T-helper 1 cell (primary cell): ENCODE results near the gene MFSD12.
A peak's percentile ranks its signal among the peaks of the same experiment; 100 is the strongest.

Experiments
- DNase-seq, 5 donors: peaks; one replicate each; pipeline ENCODE4 v3.0.0-alpha.2; 2012 to 2020
- total RNA-seq, 4 donors: gene quantifications; one replicate each; lab custom pipeline; 2026; lab: John Stamatoyannopoulos, UW

MFSD12 gene
- total RNA-seq: 39.1 to 55.7 (median 45.3) reads per million in 4 donors

DNA sequence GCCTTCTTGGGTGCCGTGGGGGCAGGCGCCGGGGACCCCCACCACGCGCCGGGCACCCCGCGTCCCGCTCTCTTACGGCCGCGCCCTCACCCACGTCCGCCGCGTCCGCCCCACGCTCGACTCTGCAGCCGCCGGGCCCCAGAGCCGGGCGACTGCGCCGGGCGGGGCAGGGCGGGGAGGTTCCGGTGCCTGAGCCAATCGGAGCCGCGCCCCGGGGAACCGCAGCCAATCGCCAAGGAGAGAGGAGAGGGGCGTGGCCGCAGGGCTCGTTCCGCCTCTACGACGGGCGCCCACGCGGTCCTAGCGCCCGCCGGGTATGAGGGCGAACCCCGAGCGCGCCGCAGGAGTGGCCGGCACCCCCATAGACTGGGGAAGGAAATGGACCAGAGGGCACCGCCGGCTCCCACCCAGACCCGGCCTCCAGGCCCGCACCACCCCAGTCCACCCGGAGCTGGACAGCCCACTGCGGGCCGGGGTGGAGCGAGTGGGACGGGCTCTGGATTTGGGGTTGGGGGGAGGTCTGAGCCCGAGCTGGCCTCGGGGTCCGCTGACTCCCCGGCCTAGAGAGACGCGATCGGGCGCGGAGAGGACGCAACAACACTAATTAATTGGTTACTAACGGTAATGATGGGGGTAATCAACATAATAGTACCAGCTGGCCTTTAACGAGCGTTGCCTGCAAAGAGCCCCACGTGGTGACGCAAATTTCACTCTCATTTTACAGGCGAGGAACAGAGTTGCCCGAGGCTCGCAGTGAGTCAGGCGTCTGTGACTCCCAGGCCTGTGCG is at the start of gene MFSD12:
Gene MFSD12 (minus strand): TSS at position 126 of the 788 bp plus-strand sequence. CDS start 183 bp downstream, outside the sequence.
- DNase-seq: peak; percentile 85 to 93 (median 90)

DNA sequence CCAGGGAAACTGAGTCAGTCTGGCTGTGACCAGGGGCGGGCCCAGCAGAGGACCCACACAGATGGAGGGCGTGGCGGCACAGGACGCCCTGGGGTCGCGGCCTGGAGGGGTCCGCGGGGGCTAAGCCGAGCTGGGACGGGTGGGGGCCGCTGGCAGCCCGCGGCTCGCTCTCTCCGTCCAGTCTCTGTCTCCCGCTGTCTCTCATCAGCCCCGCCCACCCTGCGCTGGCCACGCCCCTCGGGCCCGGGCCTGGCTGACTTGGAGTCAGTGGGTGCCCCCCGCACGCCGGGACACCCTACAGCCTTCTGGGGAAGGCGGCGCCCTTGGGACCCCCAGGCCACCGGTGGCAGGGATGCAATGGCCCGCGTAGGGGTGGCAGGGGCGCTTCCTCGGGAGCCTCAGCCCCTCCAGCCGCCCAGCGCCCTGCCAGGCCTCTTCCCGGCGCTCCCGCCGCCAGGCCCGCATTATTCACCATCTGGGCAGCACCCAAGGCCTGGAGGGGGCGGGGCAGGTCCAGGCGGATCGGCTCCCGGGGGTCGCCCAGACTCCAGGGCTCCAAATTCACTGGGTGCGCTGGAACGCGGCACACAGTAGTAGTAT is 49.4 kb upstream of the MFSD12 start, which contains the start of gene TBXA2R:
Gene TBXA2R (minus strand): TSS at position 186 of the 600 bp plus-strand sequence. CDS start 6,241 bp downstream, outside the sequence.
- peak in 2 of 5 donors; percentile 29 for DNase-seq

DNA sequence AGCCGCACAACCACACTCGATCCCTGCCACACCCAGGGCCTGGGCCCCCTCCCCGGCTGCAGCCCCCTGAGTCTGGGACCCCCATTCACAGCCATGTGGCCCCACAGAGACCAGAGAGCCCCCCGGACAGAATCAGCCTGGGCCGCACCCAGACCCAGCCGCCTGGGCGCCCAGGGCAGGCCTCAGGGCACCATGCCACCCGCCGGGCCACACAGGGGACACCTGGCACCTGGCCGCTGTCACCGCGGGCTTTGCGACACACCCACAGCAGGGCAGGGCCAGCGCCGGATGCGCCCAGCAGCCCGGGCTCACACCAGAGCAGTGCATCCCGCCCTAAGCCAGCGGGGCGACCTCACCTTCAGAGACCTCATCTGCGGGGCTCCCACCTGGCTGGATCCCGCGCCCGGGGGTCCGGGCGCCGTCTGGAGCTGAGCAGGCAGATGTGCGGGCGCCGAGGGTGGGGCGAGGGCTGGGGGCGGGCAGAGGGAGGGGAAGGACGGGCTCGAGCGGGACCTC is 48.8 kb upstream of the MFSD12 start:
- peak in 1 of 5 donors; percentile 11 for DNase-seq

DNA sequence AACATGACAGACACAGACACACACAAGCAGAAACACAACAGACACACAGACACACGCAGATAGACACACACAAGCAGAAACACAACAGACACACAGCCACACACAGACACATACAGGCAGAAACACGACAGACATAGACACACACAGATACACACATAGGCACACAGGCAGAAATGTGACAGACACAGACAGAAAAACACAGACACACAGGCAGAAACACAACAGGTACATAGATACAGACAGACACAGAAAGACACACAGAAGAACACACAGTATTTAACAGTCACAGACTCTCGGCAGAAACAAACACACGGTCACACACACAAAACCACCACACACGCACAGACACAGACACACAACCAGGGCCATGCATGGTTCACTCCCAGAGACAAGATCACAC is 48.4 kb upstream of the MFSD12 start:
- DNase-seq: no peak

DNA sequence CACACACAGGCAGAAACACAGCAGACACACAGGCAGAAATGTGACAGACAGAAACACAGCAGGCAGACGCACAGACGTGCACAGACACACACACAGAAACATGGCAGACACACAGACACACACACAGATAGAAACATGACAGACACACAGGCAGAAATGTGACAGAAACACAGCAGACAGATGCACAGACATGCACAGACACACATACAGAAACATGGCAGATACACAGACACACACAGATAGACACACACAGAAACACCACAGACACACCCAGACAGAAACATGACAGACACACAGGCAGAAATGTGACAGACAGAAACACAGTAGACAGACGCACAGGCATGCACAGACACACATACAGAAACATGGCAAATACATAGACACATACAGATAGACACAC is 48.0 kb upstream of the MFSD12 start:
- no peak for DNase-seq

DNA sequence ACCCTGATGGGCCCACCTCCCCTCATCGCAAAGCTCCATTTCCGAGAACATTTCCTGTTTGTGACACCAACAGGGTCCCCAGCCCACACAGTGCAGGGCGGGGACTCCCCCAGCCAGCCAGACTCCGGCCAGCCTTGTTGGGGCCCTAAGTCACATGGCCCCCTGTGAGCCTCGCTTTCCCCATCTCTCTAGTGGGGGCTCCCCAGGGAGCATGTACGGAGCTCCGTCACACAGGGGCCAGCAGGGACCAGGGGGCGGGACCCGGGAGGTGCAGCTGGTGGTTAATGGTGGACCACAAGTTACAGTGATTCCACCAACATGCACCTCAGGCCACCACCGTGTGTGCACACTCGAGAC is 47.6 kb upstream of the MFSD12 start:
- no peak for DNase-seq

DNA sequence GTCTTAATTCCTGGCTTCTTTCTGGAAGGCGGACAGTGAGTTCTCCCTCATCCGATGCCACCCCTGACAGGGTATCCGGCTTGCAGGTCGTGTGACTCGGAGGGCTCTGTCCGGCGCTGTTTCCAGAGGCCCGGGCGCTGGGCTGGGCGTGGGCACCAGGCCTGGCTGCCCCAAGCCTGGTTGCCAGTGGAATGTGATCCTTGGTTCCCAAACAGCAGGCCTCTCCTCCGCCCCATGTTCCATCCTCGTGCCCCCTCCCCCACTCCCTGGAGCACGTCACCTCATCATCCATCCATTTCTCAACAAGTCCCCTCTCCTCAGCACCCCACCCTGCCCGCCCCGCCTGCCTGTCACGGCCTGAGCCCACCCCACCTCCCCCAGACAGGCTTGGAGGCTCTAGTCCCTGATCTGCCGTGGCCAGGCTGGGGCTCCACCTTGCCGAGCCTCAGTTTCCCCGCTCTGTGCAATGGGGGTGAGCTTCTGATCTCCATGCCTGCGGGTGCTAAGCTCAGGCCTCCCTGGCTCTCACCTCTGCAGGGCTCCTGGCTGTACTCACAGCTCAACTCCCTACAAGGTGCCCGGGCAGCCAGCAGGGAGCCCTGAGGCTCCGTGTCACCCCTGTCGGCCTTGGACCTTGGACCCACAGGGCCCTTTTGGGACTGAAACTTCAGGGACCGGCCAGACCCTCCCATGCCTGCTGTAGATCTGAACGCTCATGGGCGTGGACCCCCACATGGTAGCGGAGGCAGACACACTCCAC is 47.0 kb upstream of the MFSD12 start:
- no peak for DNase-seq

DNA sequence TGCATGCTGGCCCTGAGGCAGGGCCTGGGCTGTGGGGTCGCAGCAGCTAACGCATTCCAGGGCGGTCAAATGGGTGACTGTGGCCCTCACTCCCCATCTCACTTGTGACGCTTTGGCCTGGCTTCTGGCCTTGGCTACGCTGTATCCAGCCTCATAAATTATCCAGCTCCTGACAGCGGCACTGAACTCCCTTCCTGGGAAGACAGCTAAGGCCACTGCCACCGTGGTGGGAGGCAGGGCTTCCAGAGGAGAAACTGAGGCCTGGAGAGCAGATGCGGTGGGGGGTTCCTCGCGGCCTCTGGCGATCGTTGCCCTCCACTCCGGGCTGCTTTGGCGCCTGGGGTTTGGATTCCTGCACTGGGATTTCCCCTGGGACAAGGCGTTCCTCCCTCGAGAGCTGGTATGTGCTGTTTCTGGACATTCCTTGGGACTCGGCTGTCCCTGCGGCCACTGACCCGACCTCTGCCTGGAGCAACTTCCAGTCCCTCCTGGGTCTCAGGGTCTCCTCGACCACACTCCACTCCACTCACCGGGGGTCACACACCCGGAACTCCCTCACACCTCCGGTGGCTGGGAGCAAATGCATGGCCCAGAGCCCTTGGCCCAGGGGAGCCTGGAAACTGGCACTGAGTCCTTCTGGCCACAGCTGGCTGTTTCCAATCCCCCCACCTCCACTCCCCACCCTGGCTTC is 45.9 kb upstream of the MFSD12 start:
- no peak for DNase-seq

DNA sequence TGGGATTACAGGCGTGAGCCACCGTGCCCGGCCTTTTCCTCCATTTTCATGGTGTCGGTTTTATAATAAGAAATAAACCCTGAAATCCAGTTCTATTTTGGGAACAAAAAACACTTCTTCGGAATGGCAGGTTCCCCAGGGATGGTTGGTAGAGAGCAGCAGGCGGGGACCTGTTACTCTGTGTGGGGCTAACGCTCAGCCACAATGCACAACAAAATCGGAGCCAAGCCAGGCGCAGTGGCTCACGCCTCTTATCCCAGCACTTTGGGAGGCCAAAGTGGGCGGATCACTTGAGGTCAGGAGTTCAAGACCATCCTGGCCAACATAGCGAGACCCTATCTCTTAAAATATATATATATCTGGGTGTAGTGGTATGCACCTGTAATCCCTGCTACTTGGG is 43.6 kb upstream of the MFSD12 start:
- no peak for DNase-seq

DNA sequence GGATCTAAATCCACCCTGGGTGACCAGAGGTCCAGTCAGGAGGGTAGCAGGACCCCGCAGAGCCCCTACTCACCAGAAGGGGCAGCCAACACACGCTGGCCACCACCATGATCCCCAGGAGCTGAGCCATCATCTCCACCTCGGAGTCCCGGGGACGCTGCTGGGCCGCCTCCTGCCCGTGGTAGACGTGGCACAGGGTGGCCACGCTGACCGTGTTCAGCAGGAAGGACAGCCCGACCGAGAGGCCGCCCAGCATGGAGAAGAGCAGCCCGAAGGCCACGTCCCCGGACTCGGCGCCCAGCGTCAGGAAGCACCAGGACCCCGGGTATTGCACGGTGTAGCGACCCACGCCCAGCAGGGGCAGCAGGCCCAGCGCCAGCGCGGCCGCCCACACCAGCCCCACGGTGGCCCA is 42.4 kb upstream of the MFSD12 start:
- DNase-seq: no peak

DNA sequence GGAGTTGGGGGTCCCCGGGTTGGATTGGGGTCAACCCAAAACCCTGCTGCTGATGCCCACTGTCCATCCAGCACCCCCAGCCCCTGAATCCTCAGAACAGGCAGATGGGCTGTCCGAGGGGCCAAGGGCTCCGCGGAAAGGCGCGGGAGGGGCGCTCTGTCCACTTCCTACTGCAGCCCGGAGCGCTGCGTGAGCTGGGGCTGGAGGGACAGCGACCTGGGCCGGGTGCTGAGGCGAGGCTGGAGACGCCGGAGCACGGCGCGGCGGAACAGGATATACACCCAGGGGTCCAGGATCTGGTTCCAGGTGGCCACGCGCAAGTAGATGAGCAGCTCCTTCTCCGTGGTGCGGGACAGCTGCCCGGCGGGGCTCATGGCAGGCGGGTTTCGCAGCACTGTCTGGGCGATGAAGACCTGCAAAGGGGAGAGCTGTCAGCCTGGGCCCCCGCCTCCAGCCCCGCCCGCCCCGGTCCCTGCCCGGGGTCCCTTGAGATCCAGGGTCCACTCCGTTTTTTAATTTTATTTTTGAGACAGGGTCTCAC is 38.2 kb upstream of the MFSD12 start:
- DNase-seq: no peak

DNA sequence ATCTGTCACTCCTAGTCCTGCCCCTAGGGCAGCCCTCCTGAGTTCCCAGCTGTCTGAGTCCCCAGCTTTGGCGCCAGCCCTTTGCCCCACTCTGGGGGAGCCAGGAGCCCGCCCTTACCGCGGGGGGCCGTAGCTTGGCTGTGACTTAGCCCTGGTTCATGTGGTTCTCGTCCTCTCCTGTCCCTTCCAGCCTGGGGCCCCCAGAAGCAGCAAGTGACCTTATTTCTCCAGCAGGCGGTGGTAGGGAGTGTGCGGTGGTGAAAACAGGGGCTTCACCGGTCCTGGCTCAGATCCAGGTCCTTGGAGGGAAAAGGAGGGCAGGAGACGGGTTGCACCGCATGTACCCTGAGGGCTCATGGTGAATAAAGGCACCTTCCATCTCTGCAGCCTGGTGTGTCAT is 35.8 kb upstream of the MFSD12 start:
- DNase-seq: no peak

DNA sequence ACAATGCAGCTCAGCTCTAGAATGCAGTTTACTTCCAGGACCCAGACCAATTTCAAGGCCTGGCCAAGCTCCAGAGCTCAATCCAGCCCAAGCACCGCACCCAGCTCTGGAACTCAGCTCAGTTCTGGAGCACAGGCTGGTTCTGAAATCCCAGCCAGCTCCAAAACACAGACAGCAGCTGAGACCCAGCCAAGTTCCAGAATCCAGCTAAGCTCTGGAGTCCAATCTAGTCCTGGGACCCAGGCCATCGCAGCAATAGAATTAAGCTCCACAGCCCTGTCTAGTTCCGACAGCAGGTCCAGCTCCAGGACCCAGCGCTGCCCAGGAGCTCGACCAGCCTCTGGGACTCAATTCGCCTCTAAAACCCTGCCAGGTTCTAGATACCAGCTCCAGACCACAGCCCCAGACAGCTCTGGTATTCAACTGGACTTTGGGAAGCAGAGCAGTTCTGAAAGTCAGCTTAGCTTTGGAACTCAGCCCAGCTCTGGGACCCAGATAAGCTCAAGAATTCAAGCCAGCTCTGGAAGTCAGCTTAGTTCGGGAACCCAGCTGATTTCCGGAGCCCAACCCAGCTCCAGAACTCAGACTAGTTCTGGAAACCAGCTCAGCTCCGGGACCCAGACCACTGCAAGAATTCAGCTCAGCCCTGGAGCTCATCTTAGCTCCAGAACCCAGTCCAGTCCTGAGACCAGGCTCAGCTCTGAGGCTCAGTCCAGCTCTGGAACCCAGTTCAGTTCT is 34.7 kb upstream of the MFSD12 start:
- no peak for DNase-seq

DNA sequence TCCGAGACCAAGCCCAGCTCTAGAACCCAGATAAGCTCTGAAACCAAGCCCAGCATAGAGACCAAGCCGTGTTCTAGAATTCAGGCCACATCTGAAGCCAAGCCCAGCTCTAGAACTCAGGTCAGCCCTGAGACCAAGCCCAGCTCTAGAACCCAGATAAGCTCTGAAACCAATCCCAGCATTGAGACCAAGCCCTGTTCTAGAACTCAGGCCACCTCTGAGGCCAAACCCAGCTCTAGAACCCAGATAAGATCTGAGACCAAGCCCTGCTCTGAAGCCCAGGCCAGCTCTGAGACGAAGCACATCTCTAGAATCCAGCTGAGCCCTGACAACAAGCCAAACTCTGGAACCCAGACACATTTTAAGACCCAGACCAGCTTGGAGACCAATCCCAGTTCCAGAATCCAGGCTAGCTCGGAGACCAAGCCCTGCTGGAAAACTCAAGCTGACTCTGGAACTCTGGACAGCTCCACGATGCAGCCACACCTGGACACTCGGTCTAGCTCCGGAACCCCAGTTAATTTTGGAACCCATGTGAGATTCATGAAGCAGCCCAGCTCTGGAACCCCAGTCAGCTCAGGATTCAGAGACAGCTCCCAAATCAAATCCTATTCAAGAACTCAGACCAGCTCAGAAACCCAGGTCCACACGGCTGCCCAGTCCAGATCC is 33.7 kb upstream of the MFSD12 start:
- no peak for DNase-seq

DNA sequence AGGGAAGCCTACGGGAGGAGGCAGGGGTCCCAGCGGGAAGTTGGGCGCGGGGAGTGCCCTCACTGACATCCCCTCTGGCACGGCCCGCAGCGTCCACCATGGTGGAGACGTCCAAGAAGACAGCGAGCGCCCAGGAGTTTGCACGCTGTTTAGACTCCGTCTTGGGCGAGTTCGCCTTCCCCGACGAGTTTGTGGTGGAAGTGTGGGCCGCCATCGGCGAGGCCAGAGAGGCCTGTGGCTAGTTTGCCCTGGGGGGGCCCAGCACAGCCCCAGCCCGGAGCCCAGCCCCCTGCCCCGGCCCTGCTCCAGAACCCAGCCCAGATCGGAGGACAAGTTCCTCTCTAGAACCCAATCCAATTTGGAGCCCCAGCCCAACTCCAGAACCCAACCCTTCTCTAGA is 32.6 kb upstream of the MFSD12 start:
- DNase-seq: no peak

DNA sequence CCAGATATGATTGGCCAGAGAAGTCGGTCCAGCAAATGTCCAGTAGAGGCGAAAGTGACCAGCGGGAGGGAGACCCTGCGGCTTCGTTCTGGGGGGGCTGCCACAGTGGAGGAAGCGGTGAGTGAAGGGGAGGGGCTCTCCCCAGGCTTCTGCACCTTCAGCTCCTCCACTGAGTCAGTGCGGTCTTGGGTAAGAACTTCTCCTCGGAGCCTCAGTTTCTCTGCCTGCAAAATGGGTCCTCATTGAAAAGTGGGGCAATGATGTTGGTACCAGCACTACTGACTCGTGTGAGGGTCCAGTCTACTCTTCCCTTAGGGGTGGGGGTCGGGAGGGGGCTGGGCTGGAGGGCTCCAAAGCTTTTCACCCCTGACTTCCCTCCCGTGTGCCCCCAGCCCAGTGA is 32.1 kb upstream of the MFSD12 start:
- DNase-seq: no peak

DNA sequence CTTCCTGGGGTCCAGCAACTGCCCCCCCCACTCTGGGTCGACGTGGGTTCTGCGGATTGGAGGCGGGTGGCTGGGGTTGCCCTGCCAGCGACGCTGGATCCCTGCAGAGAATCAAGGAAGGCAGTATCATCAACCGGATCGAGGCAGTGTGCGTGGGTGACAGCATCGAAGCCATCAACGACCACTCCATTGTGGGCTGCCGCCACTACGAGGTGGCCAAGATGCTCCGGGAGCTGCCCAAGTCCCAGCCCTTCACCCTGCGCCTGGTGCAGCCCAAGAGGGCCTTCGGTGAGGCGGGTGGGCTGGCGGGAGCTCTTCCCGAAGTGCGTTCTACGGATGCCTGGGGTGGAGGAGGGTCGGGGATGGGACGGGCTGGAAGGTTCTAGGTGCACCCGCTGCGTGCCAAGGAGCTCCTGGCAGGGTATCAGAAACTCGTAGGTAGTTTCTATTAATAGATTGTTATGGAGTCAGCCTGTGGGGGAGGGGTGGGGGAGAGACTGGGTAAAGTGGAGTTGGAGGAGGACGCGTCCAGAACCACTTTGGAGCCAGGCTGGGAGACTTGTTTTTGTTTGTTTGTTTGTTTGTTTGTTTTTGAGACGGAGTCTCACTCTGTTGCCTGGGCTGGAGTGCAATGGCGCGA is 29.4 kb upstream of the MFSD12 start:
- no peak for DNase-seq

DNA sequence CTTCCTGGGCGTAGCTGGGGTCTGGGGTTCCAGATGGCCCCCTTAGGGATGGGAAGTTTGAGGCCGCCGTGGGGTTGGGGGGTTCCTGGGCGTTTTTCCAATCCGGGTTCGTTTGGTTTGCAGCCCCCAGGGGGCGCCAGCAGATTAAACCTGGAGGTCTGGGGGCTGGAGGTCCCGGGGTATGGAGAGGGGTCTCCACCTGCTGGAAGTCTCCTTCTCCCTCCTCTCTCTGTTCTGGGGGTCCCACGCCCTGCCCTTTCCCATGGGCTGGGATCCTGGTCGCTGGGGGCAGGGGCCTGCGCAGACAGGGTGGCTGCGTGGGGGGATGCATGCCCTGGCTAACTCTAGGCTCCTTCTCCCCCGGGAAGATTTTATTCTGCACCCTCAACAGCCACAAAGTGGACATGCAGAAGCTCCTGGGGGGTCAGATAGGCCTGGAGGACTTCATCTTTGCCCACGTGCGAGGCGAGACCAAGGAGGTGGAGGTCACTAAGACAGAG is 28.8 kb upstream of the MFSD12 start:
- peak in 1 of 5 donors; percentile 23 for DNase-seq

DNA sequence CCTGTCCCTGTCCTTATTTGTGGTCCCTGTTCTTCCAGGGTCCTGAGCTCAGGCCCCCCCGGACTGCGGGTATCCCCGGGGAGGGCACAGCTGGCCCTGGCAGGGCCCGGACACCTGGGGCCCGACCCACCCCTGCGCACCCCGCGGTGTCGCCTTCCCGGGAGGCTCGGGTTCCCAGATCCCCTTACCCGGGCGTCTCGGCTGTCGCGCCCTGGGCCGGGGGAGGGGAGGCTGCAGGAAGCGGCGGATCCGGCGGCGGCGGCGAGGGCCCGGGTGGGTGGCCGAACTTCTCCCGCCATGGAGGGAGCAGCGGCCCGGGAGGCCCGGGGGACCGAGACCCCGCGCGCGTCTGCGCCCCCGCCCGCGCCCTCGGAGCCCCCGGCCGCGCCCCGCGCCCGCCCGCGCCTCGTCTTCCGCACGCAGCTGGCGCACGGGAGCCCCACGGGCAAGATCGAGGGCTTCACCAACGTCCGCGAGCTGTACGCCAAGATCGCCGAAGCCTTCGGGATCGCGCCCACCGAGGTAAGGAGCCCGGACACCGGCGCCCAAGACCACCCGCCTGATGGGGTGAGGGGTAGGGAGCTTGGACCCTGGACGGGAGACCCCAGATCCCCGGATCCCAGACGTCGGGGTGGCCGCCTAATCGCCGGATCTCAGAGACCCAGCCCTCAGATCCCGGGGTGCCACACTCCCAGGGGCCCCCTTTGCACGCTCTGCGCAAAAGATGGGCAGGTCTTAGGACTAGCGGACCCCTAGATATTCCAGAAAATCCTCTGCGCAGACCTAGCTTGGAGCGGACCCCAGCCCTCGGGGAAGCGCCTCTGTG is 28.1 kb upstream of the MFSD12 start, which contains the start of gene GIPC3:
Gene GIPC3 (plus strand): TSS at position 178 of the 826 bp plus-strand sequence. CDS start 120 bp downstream, at position 298.
- no peak for DNase-seq
